Fibroblast of the conjunctiva (primary cell): ENCODE data around the gene NBPF11.
A peak's percentile ranks its signal among the peaks of the same experiment; 100 is the strongest.
"Not testable (repeated sequence)": the region's sequence is repeated elsewhere in the genome, so short reads cannot be mapped to it uniquely, and the experiment has no call there.

Experiments
- DNase-seq: peaks from one replicate; pipeline ENCODE4 v3.0.0-alpha.2; 2010; ENCODE audit warnings: low read depth

Gene NBPF11

DNA sequence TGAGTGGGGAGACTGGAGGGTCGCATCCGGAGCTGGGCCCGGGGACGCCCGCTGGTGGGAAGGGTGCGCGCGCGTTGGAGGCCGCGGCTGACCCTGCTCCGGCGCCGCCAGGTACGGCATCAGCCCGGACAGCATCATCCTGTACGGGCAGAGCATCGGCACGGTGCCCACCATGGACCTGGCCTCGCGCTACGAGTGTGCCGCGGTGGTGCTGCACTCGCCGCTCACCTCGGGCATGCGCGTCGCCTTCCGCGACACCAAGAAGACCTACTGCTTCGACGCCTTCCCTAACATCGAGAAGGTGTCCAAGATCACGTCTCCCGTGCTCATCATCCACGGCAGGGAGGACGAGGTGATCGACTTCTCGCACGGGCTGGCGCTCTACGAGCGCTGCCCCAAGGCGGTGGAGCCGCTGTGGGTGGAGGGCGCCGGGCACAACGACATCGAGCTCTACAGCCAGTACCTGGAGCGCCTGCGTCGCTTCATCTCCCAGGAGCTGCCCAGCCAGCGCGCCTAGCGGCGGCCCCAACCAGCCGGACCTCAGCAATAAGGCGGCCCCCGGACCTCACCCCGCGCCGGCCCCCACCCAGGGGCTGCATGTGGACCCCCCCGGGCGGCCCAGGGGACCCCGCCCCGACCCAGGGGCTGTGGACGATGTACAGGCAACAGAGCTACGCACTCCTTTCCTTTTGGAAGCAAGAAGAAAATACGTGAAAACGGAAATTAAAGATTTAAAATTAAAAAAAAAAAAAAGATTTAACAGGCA lies 2.8 kb downstream of the NBPF11 start:
- not testable (repeated sequence) for DNase-seq

DNA sequence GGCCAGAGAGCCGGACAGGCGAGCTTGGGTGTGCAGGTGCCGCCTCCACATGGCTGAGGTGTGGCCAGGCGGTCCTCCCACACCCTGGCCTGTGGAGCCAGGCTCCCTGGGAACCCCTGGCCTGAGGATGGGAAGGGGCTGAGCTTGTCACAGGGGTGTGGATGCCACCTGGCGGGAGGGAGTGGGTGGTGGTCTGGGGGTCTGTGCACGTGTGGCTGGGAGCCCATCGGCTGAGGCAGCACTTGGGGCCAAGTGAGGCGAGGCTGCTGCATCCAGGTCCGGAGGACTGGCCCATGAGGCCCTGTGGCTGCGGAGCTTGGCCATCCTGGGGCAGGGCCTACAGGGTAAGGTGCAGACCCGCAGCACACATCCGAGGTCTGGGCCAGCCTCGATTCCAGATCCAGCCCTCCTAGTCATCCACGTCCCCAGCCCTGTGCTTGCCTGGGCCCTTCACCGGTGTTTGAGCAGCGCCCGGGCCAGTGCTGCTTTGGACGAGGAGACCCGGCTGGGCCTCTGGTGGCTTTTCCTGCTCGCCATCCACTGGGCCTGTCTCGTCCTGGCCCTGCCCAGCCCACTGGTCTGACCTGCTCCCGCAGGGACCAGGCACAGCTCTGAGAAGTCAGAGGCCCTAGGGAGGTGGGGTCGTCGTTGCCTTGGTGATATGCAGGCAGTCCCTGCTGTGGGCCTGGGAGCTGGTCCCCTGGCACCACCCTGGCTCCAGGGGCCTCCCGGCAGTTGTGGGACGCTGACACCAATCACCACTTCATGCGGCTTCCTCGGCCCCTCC lies 4.8 kb downstream of the NBPF11 start:
- DNase-seq = not testable (repeated sequence)

DNA sequence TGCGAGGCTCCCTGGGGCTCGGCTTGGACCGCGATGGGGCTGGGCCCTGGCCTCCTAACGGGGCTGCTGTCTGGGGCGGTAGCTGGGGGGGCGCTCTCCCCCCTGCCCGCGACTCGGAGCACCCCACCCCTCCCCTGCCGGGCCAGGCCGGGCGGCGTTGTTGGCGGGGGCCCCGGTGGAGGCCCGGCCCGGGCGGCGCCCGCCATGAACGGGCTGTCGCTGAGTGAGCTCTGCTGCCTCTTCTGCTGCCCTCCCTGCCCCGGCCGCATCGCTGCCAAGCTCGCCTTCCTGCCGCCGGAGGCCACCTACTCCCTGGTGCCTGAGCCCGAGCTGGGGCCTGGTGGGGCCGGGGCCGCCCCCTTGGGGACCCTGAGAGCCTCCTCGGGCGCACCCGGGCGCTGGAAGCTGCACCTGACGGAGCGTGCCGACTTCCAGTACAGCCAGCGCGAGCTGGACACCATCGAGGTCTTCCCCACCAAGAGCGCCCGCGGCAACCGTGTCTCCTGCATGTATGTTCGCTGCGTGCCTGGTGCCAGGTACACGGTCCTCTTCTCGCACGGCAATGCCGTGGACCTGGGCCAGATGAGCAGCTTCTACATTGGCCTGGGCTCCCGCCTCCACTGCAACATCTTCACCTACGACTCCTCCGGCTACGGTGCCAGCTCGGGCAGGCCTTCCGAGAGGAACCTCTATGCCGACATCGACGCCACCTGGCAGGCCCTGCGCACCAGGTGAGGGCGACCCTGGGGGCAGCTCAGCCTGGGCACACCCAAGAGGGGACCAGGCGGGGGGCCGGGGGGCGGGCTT lies 5.7 kb downstream of the NBPF11 start:
- not testable (repeated sequence) for DNase-seq

DNA sequence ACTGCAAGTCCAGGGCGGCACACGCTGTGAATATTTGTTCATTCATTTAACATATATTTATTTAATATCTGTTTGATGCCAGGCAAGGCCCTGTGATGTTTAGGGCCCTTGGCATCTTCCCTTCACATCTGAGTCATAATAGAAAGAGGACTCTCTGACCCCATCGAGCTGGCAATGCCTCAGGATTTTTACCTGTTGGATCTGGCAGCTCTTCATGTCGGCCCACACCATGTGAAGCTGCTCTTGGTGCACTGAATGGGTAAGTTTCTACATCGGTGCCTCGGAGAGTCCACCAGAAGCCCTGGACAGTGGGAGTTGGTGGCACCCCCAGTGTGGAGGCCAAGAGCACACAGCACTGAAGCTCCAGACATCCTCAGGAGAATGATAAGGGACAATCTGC lies 8.9 kb downstream of the NBPF11 start:
- DNase-seq = not testable (repeated sequence)

DNA sequence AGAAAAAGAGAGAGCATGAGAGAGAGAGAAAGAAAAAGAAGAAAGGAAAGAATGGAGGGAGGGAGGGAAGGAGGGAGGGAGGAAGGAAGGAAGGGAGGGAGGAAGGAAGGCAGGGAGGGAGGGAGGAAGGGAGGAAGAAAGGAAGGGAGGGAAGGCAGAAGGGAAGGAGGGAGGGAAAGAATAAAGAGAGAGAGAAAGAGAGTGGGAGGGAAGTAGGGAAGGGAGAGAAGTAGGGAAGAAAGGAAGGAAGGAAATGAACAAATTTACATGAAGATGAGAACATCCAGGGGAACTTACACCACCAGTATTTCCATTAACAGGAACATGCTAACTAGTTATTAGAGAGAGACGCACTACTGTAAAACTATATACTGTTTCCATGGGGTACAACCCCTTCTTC lies 10.1 kb downstream of the NBPF11 start:
- not testable (repeated sequence) for DNase-seq

DNA sequence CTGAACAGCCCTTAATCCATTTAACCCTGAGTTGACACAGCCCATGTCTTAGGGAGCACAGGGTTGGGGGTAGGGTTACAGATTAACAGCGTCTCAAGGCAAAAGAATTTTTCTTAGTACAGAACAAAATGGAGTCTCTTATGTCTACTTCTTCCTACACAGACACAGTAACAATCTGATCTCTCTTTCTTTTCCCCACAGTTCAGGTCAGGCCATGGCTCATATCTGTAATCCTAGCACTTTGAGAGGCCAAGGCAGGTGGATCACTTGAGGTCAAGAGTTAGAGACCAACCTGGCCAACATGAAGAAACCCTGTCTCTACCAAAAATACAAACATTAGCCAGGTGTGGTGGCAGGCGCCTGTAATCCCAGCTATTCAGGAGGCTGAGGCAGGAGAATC lies 13.5 kb downstream of the NBPF11 start:
- not testable (repeated sequence) for DNase-seq

DNA sequence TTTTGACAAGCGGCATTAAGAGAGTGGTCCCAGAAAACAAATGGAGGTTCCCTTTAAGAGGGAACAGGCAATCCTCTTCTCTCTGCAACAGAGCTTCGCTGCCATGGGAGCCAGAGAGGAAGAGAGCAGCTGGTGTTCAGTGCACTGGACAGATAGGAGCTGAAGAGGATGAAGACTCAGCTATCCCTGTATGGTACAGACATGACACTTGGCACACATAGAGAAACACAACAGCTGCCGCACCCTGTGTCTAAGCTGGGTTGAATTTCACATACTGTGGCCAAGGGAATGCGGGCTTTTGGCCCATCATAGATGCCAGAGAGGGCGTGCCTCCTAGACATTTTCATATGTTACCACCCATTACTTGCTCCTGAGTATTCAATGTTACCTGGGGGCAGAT lies 29.7 kb downstream of the NBPF11 start:
- not testable (repeated sequence) for DNase-seq

DNA sequence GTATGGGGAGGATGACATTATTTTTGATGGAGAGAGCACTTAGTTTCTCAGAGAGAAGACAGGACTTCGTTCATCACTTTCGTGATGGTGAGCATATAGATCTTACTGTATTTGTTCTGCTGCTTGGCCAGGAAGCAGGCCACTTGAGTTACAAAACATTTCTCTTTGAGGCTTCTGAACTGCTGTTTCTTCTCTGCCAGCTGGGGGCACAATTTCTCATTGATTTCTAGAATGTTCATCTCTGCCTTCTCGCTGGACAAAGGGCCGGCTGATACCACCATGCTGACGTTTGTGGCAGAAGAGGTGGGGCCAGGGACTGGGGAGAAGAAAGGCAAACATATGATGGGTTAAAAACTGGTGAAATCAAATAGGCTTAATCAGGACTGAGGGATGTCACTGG lies 31.7 kb downstream of the NBPF11 start:
- peak; percentile 1 for DNase-seq

DNA sequence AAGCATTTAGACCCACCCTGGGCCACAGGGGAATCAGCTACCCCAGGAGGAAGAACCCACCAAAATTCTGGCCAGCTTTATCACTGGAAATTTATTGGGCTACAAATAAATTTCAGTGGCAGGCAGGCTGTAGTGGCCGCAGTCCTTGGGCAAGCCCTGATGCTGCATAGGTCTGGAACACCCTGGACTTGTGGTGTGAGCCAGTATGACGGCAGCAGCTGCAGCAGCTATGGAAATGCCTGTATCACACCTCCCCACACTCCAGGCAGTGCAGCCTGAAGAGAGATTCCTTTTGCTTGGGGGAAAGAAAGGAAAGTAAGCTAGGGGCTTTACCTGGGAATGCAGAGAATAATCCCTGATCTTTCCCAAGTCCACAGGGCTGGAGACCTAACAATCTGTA lies 56.3 kb downstream of the NBPF11 start:
- not testable (repeated sequence) for DNase-seq

DNA sequence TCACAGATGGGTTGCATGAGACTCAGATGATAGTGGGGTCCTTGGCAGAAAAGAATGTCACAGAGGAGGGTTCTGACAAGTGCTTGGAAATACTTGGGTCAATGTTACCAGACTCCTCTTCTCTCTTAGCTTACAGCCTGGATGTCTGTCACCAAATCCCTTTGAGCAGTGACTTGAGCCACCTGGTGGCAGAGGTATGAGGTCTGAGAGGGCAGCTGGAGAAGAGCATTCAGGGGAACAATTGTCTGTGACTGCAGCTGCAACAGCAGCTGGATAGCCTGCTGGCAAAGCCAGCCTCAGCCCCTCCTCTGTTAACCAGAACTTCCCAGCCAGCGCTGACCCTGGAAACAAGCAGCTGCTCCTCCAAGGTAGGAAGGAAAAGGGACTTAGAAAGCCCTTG lies 65.9 kb downstream of the NBPF11 start:
- DNase-seq = not testable (repeated sequence)

DNA sequence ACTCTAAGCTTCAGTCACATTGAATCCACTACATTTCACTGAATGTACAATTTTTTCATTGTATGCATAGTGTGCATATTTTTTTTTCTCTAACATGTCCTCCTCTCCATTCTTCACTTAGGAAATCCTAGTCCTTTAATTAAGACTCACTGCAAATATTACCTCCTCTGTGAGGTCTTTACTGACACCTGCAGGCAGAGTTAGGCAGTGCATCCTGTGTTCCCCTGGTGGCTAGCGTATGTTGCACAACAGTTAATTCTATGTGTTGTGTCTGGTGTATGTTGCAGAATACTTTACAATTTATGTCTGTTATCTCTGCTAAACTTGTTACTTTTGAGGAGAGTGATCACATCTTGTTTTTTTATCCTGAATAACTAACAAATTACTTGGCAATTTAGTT lies 70.9 kb downstream of the NBPF11 start:
- not testable (repeated sequence) for DNase-seq

DNA sequence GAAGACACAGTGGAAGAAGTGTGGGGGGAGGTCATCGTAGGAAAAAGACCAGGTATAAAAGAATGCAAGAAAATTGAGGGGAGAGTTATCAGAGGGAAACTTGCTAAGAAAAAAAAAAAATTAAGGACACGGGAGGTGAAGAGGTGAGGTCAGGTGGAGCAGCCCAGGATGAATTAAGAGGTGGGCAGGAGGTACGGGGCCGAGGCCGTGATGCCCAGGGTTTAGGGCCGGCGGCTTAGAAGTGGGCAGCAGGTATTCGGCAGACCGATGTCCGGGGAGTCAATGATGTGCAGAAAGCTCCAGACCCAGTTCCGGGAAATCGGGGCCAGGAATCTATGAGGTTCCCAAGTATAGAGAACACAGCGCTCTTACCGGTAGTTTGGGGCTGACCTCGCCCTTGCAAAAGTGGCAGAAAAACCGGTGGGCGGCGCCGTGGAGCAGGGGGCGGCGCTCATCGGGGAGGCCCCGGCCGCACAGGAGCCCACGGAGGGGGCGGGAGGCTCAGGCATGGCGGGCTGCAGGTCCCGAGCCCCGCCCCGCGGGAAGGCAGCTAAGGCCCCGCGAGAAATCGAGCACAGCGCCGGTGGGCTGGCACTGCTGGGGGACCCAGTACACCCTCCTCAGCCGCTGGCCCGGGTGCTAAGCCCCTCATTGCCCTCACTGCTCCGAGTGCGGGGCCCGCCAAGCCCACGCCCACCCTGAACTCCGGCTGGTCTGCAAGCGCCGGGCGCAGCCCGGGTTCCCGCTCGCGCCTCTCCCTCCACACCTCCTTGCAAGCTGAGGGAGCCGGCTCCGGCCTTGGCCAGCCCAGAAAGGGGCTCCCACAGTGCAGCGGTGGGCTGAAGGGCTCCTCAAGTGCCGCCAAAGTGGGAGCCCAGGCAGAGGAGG lies 73.2 kb downstream of the NBPF11 start:
- DNase-seq = not testable (repeated sequence)

DNA sequence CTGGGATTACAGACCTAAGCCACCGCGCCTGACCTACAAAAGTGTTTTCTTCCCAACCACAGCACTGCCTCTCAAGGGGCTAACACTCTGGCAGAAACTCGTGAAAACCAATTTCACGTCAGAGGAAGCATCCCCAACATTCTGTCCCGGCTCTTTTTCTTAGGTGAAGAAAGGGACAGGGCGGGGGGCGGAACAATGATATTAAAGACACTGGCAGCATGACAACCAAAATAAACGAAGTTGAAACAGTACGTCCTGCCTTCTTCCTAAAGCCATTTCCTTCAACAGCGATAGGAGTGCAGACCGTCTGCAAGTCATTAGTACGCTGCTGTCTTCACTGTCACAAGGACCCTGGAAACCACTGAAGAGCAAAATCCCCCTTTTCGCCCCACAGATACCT lies 74.0 kb downstream of the NBPF11 start:
- not testable (repeated sequence) for DNase-seq

DNA sequence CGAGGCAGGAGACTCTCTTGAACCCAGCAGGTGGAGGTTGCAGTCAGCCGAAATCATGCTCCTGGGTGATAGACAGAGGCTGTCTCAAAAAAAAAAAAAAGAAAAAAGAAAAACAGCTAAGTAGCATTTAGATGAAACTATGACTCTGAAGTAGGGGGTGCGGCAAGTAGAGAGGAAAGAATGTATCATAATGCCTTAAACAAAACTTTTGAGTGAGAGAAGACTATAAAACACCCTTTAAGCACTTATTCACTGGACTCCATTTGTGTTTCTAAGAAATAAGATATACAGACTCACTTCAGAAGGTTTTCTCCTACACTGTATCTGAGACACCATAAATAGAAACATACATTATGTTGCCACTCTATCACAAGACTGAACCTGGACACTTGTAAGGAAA lies 74.6 kb downstream of the NBPF11 start:
- not testable (repeated sequence) for DNase-seq

DNA sequence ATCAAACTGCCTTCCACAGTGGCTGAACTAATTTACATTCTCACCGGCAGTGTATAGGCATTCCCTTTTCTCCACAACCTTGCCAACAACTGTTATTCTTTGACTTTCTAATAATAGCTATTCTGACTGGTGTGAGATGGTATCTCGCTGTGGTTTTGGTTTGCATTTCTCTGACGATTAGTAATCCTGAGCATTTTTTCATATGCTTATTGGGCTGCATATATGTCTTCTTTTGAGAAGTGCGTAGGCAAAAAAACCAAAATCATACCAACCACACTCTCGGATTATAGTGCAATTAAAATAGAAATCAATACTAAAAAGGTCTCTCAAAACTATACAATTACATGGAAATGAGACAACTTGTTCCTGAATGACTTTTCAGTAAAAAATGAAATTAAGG lies 78.7 kb downstream of the NBPF11 start:
- DNase-seq = not testable (repeated sequence)

DNA sequence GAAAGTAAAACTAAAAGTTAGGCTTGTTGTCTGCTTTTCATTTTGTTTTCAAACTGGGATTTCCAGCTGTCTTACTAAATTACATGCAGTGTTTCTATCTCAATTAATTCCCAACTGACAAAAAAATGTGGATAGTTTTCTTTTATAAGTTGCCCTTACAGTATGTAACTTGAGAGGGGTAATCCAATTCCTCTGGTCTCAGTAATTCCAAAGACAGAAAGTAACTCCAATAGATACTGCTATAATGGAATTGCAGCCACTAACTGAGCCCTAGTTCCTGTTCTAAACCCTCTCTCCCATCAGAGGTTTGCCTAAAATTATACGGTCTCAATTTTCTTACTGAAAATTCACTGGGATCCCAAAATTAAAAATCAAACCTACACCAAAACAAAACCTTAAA lies 83.5 kb downstream of the NBPF11 start:
- DNase-seq = not testable (repeated sequence)

DNA sequence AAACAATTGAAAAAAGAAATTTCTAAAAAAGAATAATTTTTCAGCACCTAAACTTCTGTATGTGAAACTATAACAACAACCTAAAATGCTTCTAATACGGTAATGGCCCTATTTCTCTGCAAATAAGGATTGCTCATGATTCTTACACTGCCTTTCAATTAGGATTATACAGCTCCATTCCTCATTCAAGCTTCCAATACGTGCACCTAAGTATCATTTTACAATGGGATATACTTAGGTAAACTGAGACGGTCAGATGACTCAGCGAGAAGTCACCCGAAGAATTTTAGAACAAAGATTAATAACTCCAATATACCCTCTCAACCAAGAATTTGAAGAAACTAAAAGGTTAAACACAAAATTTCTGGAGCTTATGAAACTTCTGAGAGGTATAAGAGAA lies 83.9 kb downstream of the NBPF11 start:
- DNase-seq = not testable (repeated sequence)

DNA sequence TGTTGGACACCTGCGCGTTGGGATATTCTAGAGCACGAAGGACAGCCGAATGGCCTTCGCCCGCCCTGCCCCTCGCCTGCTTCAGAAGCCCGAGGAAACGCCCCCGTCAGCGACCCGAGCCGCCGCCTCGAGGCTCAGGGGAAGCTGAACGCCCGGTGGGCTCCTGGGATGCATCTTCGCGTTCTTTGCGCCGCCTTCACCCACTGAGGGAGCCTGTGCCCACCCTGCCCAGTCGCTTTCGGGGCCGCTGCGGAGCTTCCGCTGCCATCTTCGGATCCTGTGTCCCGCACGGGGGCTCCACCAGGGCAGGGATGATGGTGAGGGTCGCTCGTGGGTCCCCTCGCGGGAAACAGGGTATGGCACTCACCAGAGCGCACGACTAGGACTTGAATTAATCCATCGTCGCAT lies 91.8 kb downstream of the NBPF11 start:
- not testable (repeated sequence) for DNase-seq

DNA sequence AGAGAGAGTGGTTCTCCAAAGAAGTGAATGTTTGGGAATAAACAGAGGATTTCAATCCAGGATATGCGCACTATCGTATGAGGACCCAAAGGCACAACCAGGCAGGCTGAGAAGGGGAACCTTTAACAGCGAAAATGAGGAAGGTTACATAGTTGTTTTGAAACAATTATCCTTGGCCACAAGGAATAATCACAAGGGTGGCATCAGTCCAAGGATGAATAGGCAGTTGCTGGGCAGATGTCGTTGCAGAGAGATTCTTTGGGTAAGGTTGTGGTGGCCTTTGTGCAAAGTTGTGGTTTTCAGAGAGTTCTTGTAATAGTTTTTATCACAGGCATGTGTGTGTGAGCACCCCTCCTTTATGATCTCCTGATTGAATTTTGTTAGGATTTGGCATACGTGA lies 94.7 kb downstream of the NBPF11 start:
- not testable (repeated sequence) for DNase-seq
